SK-N-MC (cell line): Measurements from ENCODE around the gene FGFR3.

ENCODE experiments used
- EZH2 ChIP-seq: fragments of 200-600 bp; sonication (generic); IDR thresholded peaks from one replicate; pipeline ENCODE4 v1.6.1; 2017; ENCODE audit warnings: antibody characterized with exemption
- POLR2AphosphoS5 ChIP-seq: IDR thresholded peaks from 2 replicates; pipeline ENCODE4 v1.6.1; 2012; ENCODE audit warnings: mild to moderate bottlenecking, low read depth, low read length, borderline replicate concordance

DNA sequence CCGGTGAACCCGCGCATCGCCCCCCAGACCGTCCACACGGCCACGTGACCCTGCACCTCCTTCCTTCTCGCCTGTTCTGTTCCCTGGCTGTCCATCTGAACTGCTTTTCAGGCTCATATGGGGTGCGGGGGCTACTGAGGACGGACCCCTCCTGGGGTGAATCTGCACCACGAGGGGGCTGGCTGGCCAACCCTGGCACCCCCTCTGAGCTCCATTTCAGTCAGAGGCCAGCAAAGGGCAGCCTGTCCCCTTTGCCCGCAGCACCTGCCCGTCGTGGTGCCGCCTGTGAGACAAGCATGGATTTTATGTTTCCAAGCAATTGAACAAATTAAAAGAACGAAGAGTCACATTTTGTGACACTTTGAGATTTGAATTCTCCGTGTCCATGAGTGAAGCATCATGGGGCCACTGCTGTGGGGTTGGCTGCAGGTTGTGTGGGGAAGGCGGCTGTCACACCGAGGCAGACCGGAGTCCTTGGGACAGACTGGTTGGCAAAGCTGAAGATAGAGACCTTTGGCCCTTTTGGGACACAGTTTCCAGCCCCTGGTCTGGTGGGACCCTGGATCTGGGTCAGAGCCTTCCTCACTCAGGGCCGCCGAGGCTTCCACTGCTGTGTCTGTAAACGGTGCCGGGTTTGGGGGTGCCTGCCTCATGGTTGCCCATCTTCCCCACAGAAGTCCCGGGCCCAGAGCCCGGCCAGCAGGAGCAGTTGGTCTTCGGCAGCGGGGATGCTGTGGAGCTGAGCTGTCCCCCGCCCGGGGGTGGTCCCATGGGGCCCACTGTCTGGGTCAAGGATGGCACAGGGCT, 5.7 kb downstream of the FGFR3 start:
- no peak for TF ChIP-seq EZH2
- no peak for TF ChIP-seq POLR2AphosphoS5
